ENCODE data around the gene POU5F1. TPM values are rescaled to one million over a fixed set of nuclear protein-coding genes. Genes with fewer than 3 reads are reported as not detected.

The POU5F1 gene
- total RNA-seq, 2 experiments from 2014 or later, result 0.21 TPM; not detected in 1

DNA sequence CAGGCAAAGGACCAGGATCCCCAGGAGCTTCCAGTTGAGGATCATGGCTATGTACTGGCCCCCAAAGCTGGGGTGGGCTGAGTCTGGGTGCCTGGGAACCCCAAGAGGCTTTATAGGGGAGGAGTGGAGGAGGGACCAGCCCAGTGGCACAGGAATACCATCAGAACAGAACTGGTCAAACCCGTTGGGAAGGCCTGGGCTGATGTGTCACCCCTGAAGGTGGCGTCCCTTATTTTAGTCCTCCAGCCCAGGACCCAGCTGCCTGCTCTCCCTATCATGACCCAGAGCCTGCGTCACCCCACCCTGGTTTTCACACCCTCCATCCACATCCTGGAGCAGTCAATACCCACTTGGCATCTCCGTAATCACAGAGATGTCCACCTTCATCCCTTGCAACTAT lies 31.5 kb downstream of the POU5F1 start, which contains the start of gene PSORS1C2:
Gene PSORS1C2 (minus strand): TSS at position 85 of the 400 bp plus-strand sequence. CDS start 40 bp downstream, at position 45.
- ChIA-PET CTCF (interaction anchor here (0.7 to 1.7 kb wide), 8 partner anchors 9 to 228 kb away, joined by 3 to 6 read pairs (median 3); no protein-coding TSS in a partner anchor), POLR2A (no interaction called here)
- DNase-seq (no peak), ATAC-seq (no peak)
- intact Hi-C loops (cut with DNase I, micrococcal nuclease), result no loop called here
- H3K4me1 Mint-ChIP-seq, result peaks cover 6% of the 10 kb centered on the region
- H3K27ac Mint-ChIP-seq, result no peak within 1 kb of the TSS
- H3K4me3 Mint-ChIP-seq, result no peak within 1 kb of the TSS
- peaks cover 3% of the 10 kb centered on the region for H3K36me3 Mint-ChIP-seq (ENCODE audit: low read depth)
- no peaks in the 10 kb centered on the region for H3K27me3 Mint-ChIP-seq
- no peaks in the 10 kb centered on the region for H3K9me3 Mint-ChIP-seq (ENCODE audit: low read depth)

DNA sequence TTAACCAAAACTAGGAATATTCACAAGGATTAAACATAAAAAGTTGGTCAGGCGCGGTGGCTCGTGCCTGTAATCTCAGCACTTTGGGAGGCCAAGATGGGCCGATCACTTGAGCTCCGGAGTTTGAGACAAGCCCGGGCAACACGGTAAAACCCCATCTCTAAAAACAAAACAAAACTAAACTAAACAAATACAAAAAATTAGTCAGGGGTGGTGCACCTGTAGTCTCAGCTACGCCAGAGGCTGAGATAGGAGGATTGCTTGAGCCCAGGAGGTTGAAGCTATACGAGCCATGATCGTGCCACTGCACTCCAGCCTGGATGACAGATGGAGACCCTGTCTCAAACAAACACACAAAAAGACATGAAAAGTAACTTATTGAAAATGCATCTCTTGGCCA lies 34.8 kb downstream of the POU5F1 start:
- H3K27me3 Mint-ChIP-seq, result no peaks in the 10 kb centered on the region
- peaks cover 6% of the 10 kb centered on the region for H3K4me1 Mint-ChIP-seq
- no peak for DNase-seq
- no peak for ATAC-seq
- no peaks in the 10 kb centered on the region for H3K36me3 Mint-ChIP-seq (ENCODE audit: low read depth)
- ChIA-PET CTCF (interaction anchor here (0.6 to 2.9 kb wide), 8 partner anchors 8 to 235 kb away, joined by 3 to 12 read pairs (median 4); no protein-coding TSS in a partner anchor), POLR2A (no interaction called here)
- H3K4me3 Mint-ChIP-seq, result no peak overlapping the region
- no peak overlapping the region for H3K27ac Mint-ChIP-seq
- H3K9me3 Mint-ChIP-seq (ENCODE audit: low read depth), result no peaks in the 10 kb centered on the region
- intact Hi-C loops (cut with DNase I, micrococcal nuclease), result loop anchor here (2.0 kb wide), 2 partner anchors 231 to 239 kb away; no protein-coding TSS in a partner anchor

DNA sequence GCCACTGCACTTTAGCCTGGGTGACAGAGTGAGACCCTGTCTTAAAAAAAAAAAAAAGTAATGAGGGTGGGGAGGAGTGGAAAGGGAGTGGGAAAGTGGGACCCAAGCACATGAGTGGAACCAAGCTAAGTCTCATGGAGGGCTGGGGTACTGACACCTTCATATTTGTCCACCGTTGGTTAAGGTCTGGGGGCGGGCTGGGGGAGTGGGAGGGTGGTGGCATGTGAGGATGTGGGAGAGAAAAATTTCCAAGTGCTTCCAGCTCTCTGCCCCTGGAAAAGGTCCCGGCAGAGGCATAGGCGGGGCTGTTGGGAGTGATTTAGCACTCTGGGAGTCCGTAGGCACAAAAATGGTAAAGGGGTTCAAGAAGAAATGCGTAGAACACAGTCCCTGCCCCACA lies 37.7 kb downstream of the POU5F1 start:
- Mint-ChIP-seq H3K36me3 (ENCODE audit: low read depth) (no peaks in the 10 kb centered on the region), H3K27ac (no peak overlapping the region), H3K4me3 (no peak overlapping the region), H3K27me3 (peaks cover 2% of the 10 kb centered on the region), H3K4me1 (peaks cover 7% of the 10 kb centered on the region), H3K9me3 (ENCODE audit: low read depth) (no peaks in the 10 kb centered on the region)
- CTCF ChIA-PET, result interaction anchor here (0.5 to 1.6 kb wide), 6 partner anchors 10 to 722 kb away, joined by 3 to 6 read pairs (median 4); no protein-coding TSS in a partner anchor
- ATAC-seq (no peak), DNase-seq (no peak)
- intact Hi-C loops (cut with DNase I, micrococcal nuclease), result no loop called here
- POLR2A ChIA-PET, result no interaction called here

DNA sequence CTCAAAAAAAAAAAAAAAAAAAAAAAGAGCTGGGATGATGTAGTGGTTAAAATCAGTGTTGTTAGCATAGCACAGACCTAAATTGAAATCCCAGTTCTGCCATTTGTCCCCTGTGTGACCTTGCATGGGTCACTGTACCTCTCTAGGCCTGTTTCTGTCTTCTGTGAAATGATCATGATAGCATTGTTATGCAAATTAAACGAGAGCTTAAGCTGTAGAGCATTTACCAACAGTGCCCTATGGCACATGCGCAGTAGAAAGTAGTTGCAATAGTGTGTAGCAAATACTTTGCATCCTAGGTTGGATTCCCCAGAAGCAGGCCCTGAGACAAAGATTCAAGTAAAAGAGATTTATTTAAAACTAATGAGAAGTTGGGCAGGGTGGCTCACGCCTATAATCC lies 38.9 kb downstream of the POU5F1 start:
- DNase-seq (no peak), ATAC-seq (no peak)
- H3K4me3 Mint-ChIP-seq, result no peak overlapping the region
- no peaks in the 10 kb centered on the region for H3K9me3 Mint-ChIP-seq (ENCODE audit: low read depth)
- POLR2A ChIA-PET, result no interaction called here
- H3K4me1 Mint-ChIP-seq, result peaks cover 2% of the 10 kb centered on the region
- CTCF ChIA-PET, result interaction anchor here (0.6 to 1.2 kb wide), 5 partner anchors 12 to 788 kb away, joined by 3 read pairs; no protein-coding TSS in a partner anchor
- H3K27me3 Mint-ChIP-seq, result peaks cover 2% of the 10 kb centered on the region
- no peaks in the 10 kb centered on the region for H3K36me3 Mint-ChIP-seq (ENCODE audit: low read depth)
- no peak overlapping the region for H3K27ac Mint-ChIP-seq
- intact Hi-C loops (cut with DNase I, micrococcal nuclease), result no loop called here

DNA sequence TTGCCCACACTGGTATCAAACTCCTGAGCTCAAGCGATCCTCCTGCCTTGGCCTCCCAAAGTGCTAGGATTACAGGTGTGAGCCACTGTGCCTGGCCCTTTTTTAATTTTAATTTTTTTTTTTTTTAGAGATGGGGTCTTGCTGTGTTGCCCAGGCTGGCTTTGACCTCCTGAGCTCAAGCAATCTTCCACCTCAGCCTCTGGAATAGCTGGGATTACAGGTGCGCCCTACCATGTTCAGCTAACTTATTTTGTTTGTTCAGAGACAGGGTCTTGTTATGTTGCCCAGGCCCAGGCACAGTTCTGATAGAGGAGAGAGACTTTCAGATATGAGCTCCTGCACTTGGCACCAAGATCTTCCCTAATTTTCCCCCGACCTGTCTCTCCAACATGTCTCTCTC lies 39.7 kb downstream of the POU5F1 start:
- H3K27me3 Mint-ChIP-seq, result peaks cover 2% of the 10 kb centered on the region
- H3K36me3 Mint-ChIP-seq (ENCODE audit: low read depth), result no peaks in the 10 kb centered on the region
- POLR2A ChIA-PET, result no interaction called here
- peaks cover 2% of the 10 kb centered on the region for H3K4me1 Mint-ChIP-seq
- intact Hi-C loops (cut with DNase I, micrococcal nuclease), result no loop called here
- no peak overlapping the region for H3K27ac Mint-ChIP-seq
- no peak for ATAC-seq
- H3K4me3 Mint-ChIP-seq, result no peak overlapping the region
- no peaks in the 10 kb centered on the region for H3K9me3 Mint-ChIP-seq (ENCODE audit: low read depth)
- CTCF ChIA-PET, result interaction anchor here (0.7 to 1.6 kb wide), 3 partner anchors 13 to 155 kb away, joined by 3 read pairs; no protein-coding TSS in a partner anchor
- no peak for DNase-seq

DNA sequence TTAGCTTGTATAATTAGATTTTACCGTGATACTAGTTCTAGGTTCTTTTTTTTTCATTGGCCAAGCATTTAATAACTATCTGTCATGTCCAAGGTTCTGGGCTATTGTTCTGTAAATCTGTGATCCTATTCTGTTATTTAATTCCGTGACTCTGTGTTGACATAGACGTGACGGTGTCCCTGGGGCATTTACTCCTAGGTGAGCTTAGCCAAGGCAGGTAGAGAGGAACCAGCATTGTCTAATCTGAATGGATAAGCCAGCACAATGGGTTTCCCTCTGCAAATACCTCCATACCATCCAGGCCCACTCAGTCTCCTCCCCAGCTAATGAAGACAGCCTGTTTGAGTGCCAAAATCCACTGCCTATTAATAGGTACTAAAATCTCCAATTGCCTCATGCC lies 41.4 kb downstream of the POU5F1 start:
- H3K9me3 Mint-ChIP-seq (ENCODE audit: low read depth), result no peaks in the 10 kb centered on the region
- H3K4me1 Mint-ChIP-seq, result peaks cover 2% of the 10 kb centered on the region
- H3K27me3 Mint-ChIP-seq, result peaks cover 2% of the 10 kb centered on the region
- intact Hi-C loops (cut with DNase I, micrococcal nuclease), result no loop called here
- ChIA-PET POLR2A (interaction anchor here (0.7 kb wide), 1 partner anchor 828 kb away, joined by 4 read pairs; no protein-coding TSS in a partner anchor), CTCF (interaction anchor here (0.5 to 2.7 kb wide), 12 partner anchors 8 to 535 kb away, joined by 3 to 15 read pairs (median 4); no protein-coding TSS in a partner anchor)
- no peak overlapping the region for H3K27ac Mint-ChIP-seq
- no peaks in the 10 kb centered on the region for H3K36me3 Mint-ChIP-seq (ENCODE audit: low read depth)
- ATAC-seq (no peak), DNase-seq (no peak)
- no peak overlapping the region for H3K4me3 Mint-ChIP-seq

DNA sequence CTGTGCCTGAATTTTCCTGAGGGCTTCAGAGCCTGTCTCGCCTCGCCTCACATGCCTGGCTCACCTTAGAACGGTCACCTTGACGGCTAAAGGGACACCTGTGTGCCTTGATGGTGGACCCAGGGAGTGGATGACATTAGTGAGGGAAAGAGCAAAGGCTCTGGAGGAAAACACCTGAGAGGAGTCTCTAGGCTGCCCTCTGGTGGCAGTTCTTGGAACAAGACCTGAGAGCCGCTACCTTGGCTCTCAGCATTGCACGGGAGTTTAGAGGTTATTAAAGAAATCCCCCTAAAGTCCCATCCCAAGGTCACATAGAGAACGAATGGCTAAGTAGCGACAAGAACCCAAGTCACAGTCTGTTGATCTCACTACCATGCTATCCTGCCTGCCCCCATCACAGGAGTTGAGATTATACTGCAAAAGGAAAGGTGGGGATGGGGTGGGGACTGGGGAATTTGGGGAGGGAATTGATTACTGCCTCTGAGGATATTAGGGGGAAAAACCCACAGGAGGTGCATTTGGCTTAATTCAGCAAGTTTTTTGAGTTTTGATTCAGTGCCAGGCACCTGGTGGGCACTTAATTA lies 42.3 kb downstream of the POU5F1 start:
- Mint-ChIP-seq H3K4me1 (peaks cover 2% of the 10 kb centered on the region), H3K36me3 (ENCODE audit: low read depth) (no peaks in the 10 kb centered on the region), H3K27ac (no peak overlapping the region), H3K4me3 (no peak overlapping the region), H3K9me3 (ENCODE audit: low read depth) (no peaks in the 10 kb centered on the region), H3K27me3 (peaks cover 2% of the 10 kb centered on the region)
- DNase-seq (peak; percentile 85), ATAC-seq (peak; percentile 88)
- ChIA-PET CTCF (interaction anchor here (0.6 to 2.7 kb wide), 15 partner anchors 8 to 534 kb away, joined by 3 to 15 read pairs (median 3); no protein-coding TSS in a partner anchor), POLR2A (no interaction called here)
- intact Hi-C loops (cut with DNase I, micrococcal nuclease), result no loop called here

DNA sequence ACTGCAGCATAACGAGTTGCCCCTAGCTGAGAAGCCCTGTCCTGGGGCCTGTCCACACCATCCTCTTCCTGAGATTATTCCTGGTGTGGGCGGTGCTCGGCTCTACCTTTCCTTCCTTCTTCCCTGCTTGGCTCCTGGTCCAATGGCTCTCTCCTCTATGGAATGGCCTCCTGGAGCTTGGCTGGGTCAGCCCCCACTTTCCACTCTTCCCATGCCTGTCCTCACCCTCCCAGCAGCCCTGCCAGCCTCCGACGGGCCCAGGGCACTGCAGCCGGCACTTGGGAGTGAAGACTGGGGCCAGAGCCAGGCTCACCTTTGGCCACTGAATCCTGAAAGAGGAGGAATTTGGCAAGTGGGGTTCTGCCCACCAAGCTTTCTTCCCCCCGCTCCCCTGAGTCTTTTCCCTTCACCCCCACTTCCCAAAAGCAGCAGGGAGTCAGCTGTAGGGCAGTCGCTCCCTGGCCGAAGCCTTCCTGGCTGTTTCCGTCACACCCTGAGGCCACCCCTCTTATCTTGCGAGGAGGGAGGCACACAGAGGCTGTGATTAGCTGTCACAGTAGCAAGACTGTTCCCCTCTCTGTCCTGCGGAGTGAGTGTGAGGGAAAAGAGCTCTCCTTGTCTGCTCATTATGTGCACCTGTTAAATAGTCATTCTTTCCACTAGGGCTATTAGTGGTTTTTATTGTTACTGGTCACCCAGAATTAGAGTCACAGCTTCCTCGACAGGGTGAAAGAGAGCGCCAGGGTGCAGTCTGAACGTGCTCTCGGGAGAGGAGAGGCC lies 43.9 kb downstream of the POU5F1 start:
- no peaks in the 10 kb centered on the region for H3K36me3 Mint-ChIP-seq (ENCODE audit: low read depth)
- H3K9me3 Mint-ChIP-seq (ENCODE audit: low read depth), result no peaks in the 10 kb centered on the region
- no peak for ATAC-seq
- intact Hi-C loops (cut with DNase I, micrococcal nuclease), result no loop called here
- POLR2A ChIA-PET, result no interaction called here
- CTCF ChIA-PET, result interaction anchor here (0.5 to 2.7 kb wide), 11 partner anchors 9 to 298 kb away, joined by 3 to 15 read pairs (median 3); partner anchors contain the start of genes PSORS1C1 and TCF19
- no peak overlapping the region for H3K27ac Mint-ChIP-seq
- DNase-seq, result no peak
- peaks cover 2% of the 10 kb centered on the region for H3K27me3 Mint-ChIP-seq
- no peak overlapping the region for H3K4me3 Mint-ChIP-seq
- H3K4me1 Mint-ChIP-seq, result peaks cover 2% of the 10 kb centered on the region

DNA sequence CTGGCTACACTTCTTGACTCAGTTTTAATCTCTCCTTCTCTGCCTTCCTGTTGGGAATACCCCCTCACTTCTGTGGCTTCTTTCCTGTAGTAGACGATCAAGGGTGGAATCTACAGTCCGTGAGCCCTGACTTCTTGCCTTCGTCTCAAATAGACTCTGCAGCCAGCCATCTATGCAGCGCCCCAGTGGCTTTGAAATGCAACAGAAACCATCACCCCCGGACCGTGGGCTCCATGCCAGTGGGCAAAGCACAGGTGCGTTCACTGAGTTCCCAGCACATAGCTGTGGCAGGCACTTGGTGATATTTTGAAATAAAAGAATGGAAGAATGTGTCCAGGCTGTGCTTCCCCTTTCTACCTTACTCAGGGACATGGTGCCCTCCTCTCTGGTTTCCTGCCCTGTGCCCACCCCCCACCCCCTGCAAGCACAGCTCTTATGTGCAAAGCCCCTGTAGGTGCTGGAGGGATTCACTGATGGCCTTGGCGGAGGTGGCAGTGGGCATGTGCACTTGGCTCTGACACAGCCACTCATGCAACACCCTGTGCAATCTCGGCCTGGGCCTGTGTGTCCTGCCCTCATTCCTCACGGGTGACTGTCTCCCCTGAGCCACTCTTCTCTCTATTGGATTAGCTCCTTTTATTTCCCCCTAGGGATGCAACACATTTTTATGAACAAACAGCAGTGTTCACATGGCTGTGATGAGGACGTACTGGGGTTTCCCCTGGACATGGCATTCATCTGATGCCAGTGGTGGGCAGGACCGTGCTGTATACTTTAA lies 44.7 kb downstream of the POU5F1 start:
- DNase-seq (no peak), ATAC-seq (no peak)
- intact Hi-C loops (cut with DNase I, micrococcal nuclease), result no loop called here
- Mint-ChIP-seq H3K9me3 (ENCODE audit: low read depth) (no peaks in the 10 kb centered on the region), H3K27ac (no peak overlapping the region), H3K4me3 (no peak overlapping the region), H3K4me1 (peaks cover 2% of the 10 kb centered on the region), H3K36me3 (ENCODE audit: low read depth) (no peaks in the 10 kb centered on the region), H3K27me3 (peaks cover 2% of the 10 kb centered on the region)
- POLR2A ChIA-PET, result interaction anchor here (0.6 kb wide), 1 partner anchor 51 kb away, joined by 3 read pairs; no protein-coding TSS in a partner anchor
- CTCF ChIA-PET, result interaction anchor here (0.6 to 1.7 kb wide), 7 partner anchors 8 to 297 kb away, joined by 3 to 6 read pairs (median 3); no protein-coding TSS in a partner anchor

DNA sequence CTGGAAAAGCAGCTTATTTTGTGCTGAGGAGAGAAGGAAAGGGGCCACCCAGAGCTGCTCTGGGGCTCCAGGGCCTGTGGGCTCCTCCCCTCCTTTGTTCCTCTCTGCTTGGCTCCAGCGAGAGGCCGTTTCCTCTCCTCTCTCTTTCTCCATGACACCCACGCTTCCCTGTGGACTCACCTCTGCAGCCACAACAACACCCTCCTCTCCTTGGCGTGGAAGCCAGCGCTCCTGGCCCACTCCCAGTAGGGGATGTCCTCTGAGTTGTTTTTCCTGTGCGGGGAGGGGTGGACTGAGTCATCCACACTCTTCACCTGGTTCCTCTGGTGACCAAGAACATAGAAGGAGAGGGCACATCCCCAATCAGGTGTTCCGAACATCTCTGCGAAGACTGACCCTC lies 45.3 kb downstream of the POU5F1 start:
- no peak for DNase-seq
- ChIA-PET POLR2A (interaction anchor here (0.6 kb wide), 1 partner anchor 52 kb away, joined by 3 read pairs; no protein-coding TSS in a partner anchor), CTCF (interaction anchor here (0.6 to 0.7 kb wide), 3 partner anchors 8 to 687 kb away, joined by 3 to 5 read pairs (median 3); no protein-coding TSS in a partner anchor)
- intact Hi-C loops (cut with DNase I, micrococcal nuclease), result no loop called here
- H3K4me3 Mint-ChIP-seq, result no peak overlapping the region
- H3K4me1 Mint-ChIP-seq, result peaks cover 2% of the 10 kb centered on the region
- no peak for ATAC-seq
- peaks cover 2% of the 10 kb centered on the region for H3K27me3 Mint-ChIP-seq
- no peak overlapping the region for H3K27ac Mint-ChIP-seq
- no peaks in the 10 kb centered on the region for H3K9me3 Mint-ChIP-seq (ENCODE audit: low read depth)
- no peaks in the 10 kb centered on the region for H3K36me3 Mint-ChIP-seq (ENCODE audit: low read depth)
